B cell (primary cell): ENCODE data around the gene ZNF763.

Source experiments
- EZH2 ChIP-seq: IDR thresholded peaks from 2 replicates; pipeline ENCODE4 v1.6.1; 2012; ENCODE audit warnings: borderline replicate concordance, low read depth, mild to moderate bottlenecking, moderate library complexity, low read length; ENCODE audit not compliant: insufficient read depth, poor library complexity, severe bottlenecking
- TF ChIP-seq, protein P1 (sequence below): fragments of 200-600 bp; IDR thresholded peaks from one replicate; pipeline ENCODE4 v1.8.0; 2022; ENCODE audit warnings: antibody characterized with exemption, mild to moderate bottlenecking

GRCh38 chr19:11964496-11964857 lies 363 bp upstream of the ZNF763 start:
- TF ChIP-seq, protein P1, sequence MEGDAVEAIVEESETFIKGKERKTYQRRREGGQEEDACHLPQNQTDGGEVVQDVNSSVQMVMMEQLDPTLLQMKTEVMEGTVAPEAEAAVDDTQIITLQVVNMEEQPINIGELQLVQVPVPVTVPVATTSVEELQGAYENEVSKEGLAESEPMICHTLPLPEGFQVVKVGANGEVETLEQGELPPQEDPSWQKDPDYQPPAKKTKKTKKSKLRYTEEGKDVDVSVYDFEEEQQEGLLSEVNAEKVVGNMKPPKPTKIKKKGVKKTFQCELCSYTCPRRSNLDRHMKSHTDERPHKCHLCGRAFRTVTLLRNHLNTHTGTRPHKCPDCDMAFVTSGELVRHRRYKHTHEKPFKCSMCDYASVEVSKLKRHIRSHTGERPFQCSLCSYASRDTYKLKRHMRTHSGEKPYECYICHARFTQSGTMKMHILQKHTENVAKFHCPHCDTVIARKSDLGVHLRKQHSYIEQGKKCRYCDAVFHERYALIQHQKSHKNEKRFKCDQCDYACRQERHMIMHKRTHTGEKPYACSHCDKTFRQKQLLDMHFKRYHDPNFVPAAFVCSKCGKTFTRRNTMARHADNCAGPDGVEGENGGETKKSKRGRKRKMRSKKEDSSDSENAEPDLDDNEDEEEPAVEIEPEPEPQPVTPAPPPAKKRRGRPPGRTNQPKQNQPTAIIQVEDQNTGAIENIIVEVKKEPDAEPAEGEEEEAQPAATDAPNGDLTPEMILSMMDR, result no peak
- TF ChIP-seq EZH2, result no peak
